NB4 (cell line): Measurements from ENCODE around the gene CIC.
A peak's percentile ranks its signal among the peaks of the same experiment; 100 is the strongest.

ENCODE experiments used
- DNase-seq: peaks from one replicate; pipeline ENCODE4 v3.0.0; 2010; ENCODE audit warnings: low read depth
- H3K4me3 ChIP-seq: one replicate; pipeline ENCODE4 v1.5.1; 2011; ENCODE audit warnings: mild to moderate bottlenecking, low read depth, low read length, moderate library complexity
- MYC ChIP-seq: IDR thresholded peaks from 2 replicates; pipeline ENCODE4 v1.6.1; 2011; ENCODE audit warnings: low read depth, low read length
- POLR2A ChIP-seq: IDR thresholded peaks from 2 replicates; pipeline ENCODE4 v1.6.1; 2011; ENCODE audit warnings: mild to moderate bottlenecking; ENCODE audit not compliant: insufficient read length; ENCODE audit errors: extremely low read depth
- TF ChIP-seq, protein P1 (sequence below): IDR thresholded peaks from one replicate; pipeline ENCODE4 v1.5.1; 2012; ENCODE audit warnings: low read depth, low read length
- TF ChIP-seq, protein P2 (sequence below): IDR thresholded peaks from 2 replicates; pipeline ENCODE4 v1.6.1; 2011; ENCODE audit warnings: low read depth, low read length

Gene CIC

DNA sequence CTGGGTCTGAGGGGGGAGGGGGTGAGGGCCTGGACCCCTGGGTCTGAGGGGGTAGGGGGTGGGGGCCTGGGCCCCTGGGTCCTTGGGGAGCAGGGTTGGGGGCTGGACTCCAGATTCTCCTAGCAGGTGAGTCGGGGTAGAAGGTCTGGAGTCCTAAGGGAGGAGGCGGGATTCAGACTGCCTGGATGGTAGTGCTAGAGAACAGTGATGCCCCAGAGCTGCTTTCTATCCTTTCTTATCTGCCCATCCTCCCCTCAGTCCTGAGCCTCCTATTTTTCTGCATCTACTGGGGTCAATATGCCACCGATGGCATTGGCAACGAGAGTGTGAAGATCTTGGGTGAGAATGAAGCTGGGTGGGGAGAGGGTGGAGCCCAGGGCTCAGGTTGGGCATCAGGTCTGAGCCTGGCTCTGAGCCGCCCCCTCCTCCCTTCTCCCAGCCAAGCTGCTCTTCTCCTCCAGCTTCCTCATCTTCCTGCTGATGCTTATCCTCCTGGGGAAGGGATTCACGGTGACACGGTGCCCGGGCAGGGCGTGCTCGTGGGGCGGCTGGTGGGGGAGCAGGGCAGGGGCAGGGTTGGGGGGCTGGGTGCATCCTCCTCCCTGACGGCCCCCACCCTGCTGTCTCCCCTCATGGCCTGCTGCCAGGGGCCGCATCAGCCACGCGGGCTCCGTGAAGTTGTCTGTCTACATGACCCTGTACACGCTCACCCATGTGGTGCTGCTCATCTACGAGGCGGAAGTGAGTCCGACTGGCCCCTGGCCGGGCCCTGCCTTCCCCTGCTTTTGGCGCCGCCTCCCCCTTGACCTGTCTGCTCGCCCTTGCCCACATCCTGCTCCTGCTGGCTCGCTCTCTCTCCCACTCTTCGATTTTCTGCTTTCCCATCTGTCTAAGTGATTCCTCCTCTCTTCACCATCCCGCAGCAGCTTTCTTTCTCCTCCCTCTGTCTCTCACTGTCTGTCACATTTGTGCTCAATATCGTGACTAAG, 47.5 kb downstream of the CIC start:
- peak; percentile 66 for DNase-seq
- no peak overlapping the region for H3K4me3 ChIP-seq
- TF ChIP-seq MYC, result 0 out of 2 replicates have a peak, but pooled peaks have one; percentile 7
- TF ChIP-seq, protein P1, sequence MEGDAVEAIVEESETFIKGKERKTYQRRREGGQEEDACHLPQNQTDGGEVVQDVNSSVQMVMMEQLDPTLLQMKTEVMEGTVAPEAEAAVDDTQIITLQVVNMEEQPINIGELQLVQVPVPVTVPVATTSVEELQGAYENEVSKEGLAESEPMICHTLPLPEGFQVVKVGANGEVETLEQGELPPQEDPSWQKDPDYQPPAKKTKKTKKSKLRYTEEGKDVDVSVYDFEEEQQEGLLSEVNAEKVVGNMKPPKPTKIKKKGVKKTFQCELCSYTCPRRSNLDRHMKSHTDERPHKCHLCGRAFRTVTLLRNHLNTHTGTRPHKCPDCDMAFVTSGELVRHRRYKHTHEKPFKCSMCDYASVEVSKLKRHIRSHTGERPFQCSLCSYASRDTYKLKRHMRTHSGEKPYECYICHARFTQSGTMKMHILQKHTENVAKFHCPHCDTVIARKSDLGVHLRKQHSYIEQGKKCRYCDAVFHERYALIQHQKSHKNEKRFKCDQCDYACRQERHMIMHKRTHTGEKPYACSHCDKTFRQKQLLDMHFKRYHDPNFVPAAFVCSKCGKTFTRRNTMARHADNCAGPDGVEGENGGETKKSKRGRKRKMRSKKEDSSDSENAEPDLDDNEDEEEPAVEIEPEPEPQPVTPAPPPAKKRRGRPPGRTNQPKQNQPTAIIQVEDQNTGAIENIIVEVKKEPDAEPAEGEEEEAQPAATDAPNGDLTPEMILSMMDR, result no peak

DNA sequence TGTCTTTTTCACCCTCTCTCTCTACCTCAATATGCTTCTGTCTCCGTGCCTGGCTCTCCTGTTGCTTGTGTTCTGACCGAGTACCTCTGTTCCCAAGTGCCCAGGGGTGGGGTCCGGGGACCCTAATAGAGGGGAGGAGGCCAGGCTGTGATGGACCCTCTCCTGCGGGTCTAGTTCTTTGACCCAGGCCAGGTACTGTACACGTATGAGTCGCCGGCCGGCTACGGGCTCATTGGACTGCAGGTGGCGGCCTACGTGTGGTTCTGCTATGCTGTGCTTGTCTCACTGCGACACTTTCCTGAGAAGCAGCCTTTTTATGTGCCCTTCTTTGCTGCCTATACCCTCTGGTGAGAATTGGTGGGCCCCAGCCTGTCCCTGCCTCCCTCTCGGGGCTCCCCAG, 48.5 kb downstream of the CIC start:
- TF ChIP-seq, protein P2, sequence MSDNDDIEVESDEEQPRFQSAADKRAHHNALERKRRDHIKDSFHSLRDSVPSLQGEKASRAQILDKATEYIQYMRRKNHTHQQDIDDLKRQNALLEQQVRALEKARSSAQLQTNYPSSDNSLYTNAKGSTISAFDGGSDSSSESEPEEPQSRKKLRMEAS, result no peak
- TF ChIP-seq MYC (no peak), POLR2A (no peak)
- TF ChIP-seq, protein P1, result no peak
- DNase-seq, result no peak

DNA sequence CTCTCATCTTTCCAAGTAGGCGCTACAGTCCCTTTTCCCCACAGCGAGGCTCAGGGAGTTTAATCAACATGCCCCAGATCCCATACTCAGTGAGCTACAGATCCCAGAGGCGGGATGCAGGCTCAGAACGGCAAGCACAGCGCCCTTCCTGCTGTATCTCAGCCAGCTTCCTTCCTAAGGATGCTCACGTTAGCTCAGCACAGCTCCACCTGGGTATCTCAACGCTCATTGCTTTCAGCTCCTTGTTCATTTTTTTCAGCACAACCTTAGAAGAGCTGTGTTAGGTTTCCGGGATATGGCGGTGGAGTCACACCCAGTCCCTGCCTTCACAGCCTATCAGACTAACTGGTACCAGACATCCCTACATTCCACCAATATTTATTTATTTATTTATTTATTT, 53.3 kb downstream of the CIC start:
- DNase-seq, result no peak
- TF ChIP-seq POLR2A (no peak), MYC (no peak)
- TF ChIP-seq, protein P1, result no peak
- TF ChIP-seq, protein P2, result no peak
- H3K4me3 ChIP-seq, result no peak overlapping the region

More for the DNA sequence above, 48.5 kb downstream of the CIC start:
- no peak overlapping the region for H3K4me3 ChIP-seq

DNA sequence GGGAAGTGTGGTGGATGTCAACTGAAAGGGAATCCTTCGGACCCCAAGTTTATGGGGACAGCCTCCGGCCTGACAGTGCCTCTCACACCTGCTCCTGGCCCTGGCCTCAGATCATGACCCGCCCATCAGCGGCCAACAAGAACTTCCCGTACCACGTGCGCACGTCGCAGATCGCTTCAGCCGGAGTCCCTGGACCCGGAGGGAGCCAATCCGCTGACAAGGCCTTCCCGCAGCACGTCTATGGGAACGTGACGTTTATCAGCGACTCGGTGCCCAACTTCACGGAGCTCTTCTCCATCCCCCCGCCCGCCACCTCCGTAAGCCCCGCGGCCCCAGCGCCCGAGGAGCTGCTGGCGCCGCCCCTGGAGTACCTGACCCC, 54.4 kb downstream of the CIC start:
- no peak for DNase-seq
- H3K4me3 ChIP-seq, result no peak overlapping the region
- TF ChIP-seq MYC (no peak), POLR2A (no peak)
- TF ChIP-seq, protein P1, result no peak
- TF ChIP-seq, protein P2, result no peak

DNA sequence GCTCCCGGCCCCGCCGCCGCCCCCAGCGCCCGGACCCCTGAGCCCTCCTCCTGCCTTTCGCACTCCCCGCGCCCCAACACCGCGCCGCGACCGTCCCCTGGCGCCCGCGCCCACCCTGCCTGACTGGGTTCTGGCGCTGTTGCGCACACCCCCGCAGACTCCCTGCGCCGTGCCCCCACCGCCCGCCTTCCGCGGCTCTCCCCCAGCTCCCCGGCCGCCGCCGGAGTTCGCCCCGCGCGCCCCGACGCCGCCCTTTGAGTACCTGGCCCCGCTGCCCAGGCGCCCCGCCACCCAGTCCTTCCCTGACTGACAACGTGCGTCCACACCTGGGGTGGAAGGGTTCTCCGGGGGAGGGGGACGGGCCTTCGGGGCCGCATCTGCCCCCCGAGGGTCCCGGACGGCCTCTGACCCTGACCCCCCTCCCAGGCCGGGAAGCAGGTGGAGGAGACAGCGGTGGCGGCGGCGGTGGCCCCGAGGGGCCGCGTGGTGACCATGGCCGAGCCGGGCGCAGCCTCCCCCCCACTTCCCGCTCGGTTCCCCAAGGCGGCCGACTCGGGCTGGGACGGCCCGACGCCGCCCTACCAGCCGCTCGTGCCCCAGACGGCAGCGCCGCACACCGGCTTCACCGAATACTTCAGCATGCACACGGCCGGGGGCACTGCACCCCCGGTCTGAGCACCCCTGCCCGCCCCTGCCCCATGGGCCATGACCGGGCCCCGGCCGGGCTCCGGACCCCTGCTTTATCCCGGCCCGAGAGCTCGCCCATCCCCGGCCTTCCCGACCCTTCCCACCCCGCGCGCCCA, 55.0 kb downstream of the CIC start:
- no peak overlapping the region for H3K4me3 ChIP-seq
- TF ChIP-seq MYC (no peak), POLR2A (no peak)
- TF ChIP-seq, protein P2, result no peak
- TF ChIP-seq, protein P1, result no peak
- peak; percentile 42 for DNase-seq
